GM19043 (cell line): Measurements from ENCODE around the gene XRCC3.

ENCODE experiments used
- ATAC-seq: cut with Tn5 transposase; IDR thresholded peaks from one replicate; pipeline ENCODE4 v1.9.1; 2021; ENCODE audit warnings: low read depth; ENCODE audit not compliant: unreplicated experiment

Gene XRCC3

GRCh38 chr14:103715052-103716000, at the start of gene XRCC3, which contains the start of gene ZFYVE21:
XRCC3 (minus strand) TSS chr14:103715451; CDS start chr14:103711087, 4,364 bp downstream.
ZFYVE21 (plus strand) TSS chr14:103715810; CDS start chr14:103715842, 32 bp downstream.
- ATAC-seq: peak; percentile 93

- peak; percentile 81 for ATAC-seq
These were observed 48.7 kb upstream of the XRCC3 start for GRCh38 chr14:103763730-103764488.

GRCh38 chr14:103762541-103762940, 47.3 kb upstream of the XRCC3 start:
- no peak for ATAC-seq

- ATAC-seq: no peak
These were observed 46.8 kb upstream of the XRCC3 start for GRCh38 chr14:103762036-103762435.

GRCh38 chr14:103758059-103758776, 43.0 kb upstream of the XRCC3 start:
- ATAC-seq: no peak

GRCh38 chr14:103755060-103755459, 39.8 kb upstream of the XRCC3 start:
- ATAC-seq: no peak

- ATAC-seq: no peak
These were observed 38.5 kb upstream of the XRCC3 start for GRCh38 chr14:103753774-103754173.

- no peak for ATAC-seq
These were observed 34.6 kb upstream of the XRCC3 start for GRCh38 chr14:103749860-103750259.

GRCh38 chr14:103749452-103749851, 34.2 kb upstream of the XRCC3 start:
- ATAC-seq: no peak

- ATAC-seq: no peak
These were observed 33.2 kb upstream of the XRCC3 start for GRCh38 chr14:103748534-103748857.

- no peak for ATAC-seq
These were observed 31.4 kb upstream of the XRCC3 start for GRCh38 chr14:103746701-103747100.

- no peak for ATAC-seq
These were observed 30.2 kb upstream of the XRCC3 start for GRCh38 chr14:103745424-103745823.

- no peak for ATAC-seq
These were observed 29.6 kb upstream of the XRCC3 start for GRCh38 chr14:103744621-103745395.

- ATAC-seq: no peak
These were observed 28.4 kb upstream of the XRCC3 start for GRCh38 chr14:103743691-103744090.

- ATAC-seq: no peak
These were observed 27.4 kb upstream of the XRCC3 start for GRCh38 chr14:103742499-103743255.

GRCh38 chr14:103741876-103742275, 26.6 kb upstream of the XRCC3 start:
- ATAC-seq: no peak

GRCh38 chr14:103740991-103741689, 25.9 kb upstream of the XRCC3 start:
- no peak for ATAC-seq

GRCh38 chr14:103739793-103740501, 24.7 kb upstream of the XRCC3 start:
- ATAC-seq: no peak
